GM12878 (cell line): ENCODE measurements around the gene USP5. TPM values are rescaled to one million over a fixed set of nuclear protein-coding genes. Genes with fewer than 3 reads are reported as not detected.

ENCODE experiments used
- ATAC-seq: fragments of 200-7000 bp; cut with Tn5 transposase; 3 replicates; pipeline ENCODE4 v1.9.1; 2020; ENCODE audit warnings: mild to moderate bottlenecking, moderate library complexity
- BruUV-seq: library from RNA; stranded (reverse); fragments of 400-500 nt; replicated peaks from 2 replicates; lab custom pipeline; 2021; lab: Mats Ljungman, UMichigan
- CTCF ChIA-PET: fragments of 300-600 bp; sonication (Branson Sonifier 250); formaldehyde crosslinking; extraction: SDS; loops from one replicate; lab custom pipeline; 2021; ENCODE audit warnings: inconsistent platforms; lab: Yijun Ruan, JAX
- POLR2A ChIA-PET: fragments of 350-600 bp; formaldehyde crosslinking; extraction: SDS; loops from one replicate; lab custom pipeline; 2021; ENCODE audit warnings: inconsistent platforms; lab: Charles Lee
- RAD21 ChIA-PET: fragments of 300-600 bp; sonication (Branson Sonifier 250); formaldehyde crosslinking; loops from one replicate; lab custom pipeline; 2023; ENCODE audit warnings: antibody characterized with exemption; ENCODE audit not compliant: unreplicated experiment; lab: Charles Lee
- SMC1A ChIA-PET: fragments of 300-600 bp; sonication (Branson Sonifier 250); formaldehyde crosslinking; loops from one replicate; lab custom pipeline; 2023; ENCODE audit not compliant: unreplicated experiment, uncharacterized antibody; lab: Charles Lee
- DNase-seq: peaks from one replicate; pipeline ENCODE4 v3.0.0-alpha.2; 2011; ENCODE audit warnings: low read depth, low spot score
- FAIRE-seq: peaks from 3 replicates; lab custom pipeline; 2011; peaks lifted over from hg19 to GRCh38; lab: Jason Lieb, UNC
- H2AFZ ChIP-seq: 2 replicates; pipeline ENCODE4 v1.6.0; 2011; ENCODE audit warnings: low read depth, low read length, control low read depth; ENCODE audit not compliant: control insufficient read depth
- H3K27ac ChIP-seq: 2 replicates; pipeline ENCODE4 v1.5.1; 2011; ENCODE audit warnings: control low read depth; ENCODE audit not compliant: control insufficient read depth, insufficient read depth
- H3K27me3 ChIP-seq, 2 experiments: replicated peaks in 1 of 2; 2 replicates each; pipeline versions ENCODE4 v1.6.0 to v1.6.1; 2011; ENCODE audit warnings: low read length in 1 of 2; ENCODE audit not compliant: control insufficient read depth in 2 of 2, insufficient read depth in 2 of 2
- H3K36me3 ChIP-seq, 2 experiments: 2 replicates each; pipeline ENCODE4 v1.5.1; 2011; ENCODE audit warnings: low read length in 1 of 2; ENCODE audit not compliant: control insufficient read depth in 2 of 2, insufficient read depth in 2 of 2
- H3K4me1 ChIP-seq: 2 replicates; pipeline ENCODE4 v1.6.1; 2011; ENCODE audit warnings: mild to moderate bottlenecking, low read length, moderate library complexity, mixed read lengths; ENCODE audit not compliant: control insufficient read depth, insufficient read depth
- H3K4me2 ChIP-seq: 2 replicates; pipeline ENCODE4 v1.6.0; 2011; ENCODE audit warnings: control low read depth; ENCODE audit not compliant: control insufficient read depth, insufficient read depth
- H3K4me3 ChIP-seq: fragments of 200-600 bp; sonication (generic); 2 replicates; pipeline ENCODE4 v1.5.1; 2016
- H3K79me2 ChIP-seq: 2 replicates; pipeline ENCODE4 v1.6.0; 2011; ENCODE audit warnings: low read length; ENCODE audit not compliant: control insufficient read depth, insufficient read depth
- H3K9ac ChIP-seq: 2 replicates; pipeline ENCODE4 v1.8.0; 2011; ENCODE audit warnings: low read length, control low read depth, mixed read lengths; ENCODE audit not compliant: control insufficient read depth, insufficient read depth
- H3K9me3 ChIP-seq: replicated peaks from 3 replicates; pipeline ENCODE4 v1.5.1; 2011; ENCODE audit warnings: mild to moderate bottlenecking, low read length; ENCODE audit not compliant: control insufficient read depth, insufficient read depth
- H4K20me1 ChIP-seq: 2 replicates; pipeline ENCODE4 v1.6.0; 2011; ENCODE audit not compliant: control insufficient read depth, insufficient read depth
- BHLHE40 ChIP-seq, 2 experiments: fragments of 450-650 bp in 1 of 2; IDR thresholded peaks; 2 replicates each; pipeline ENCODE4 v1.6.1; 2011 to 2017; ENCODE audit warnings: low read depth in 2 of 2, borderline replicate concordance in 1 of 2, improper control_type of control experiment in 1 of 2, low read length in 1 of 2, mild to moderate bottlenecking in 1 of 2
- CBX5 ChIP-seq: sonication (generic); IDR thresholded peaks from 2 replicates; pipeline ENCODE4 v1.6.1; 2016; ENCODE audit warnings: low read depth, moderate library complexity, mild to moderate bottlenecking, inconsistent platforms
- FOS ChIP-seq: IDR thresholded peaks from 3 replicates; pipeline ENCODE4 v1.6.1; 2011; ENCODE audit warnings: borderline replicate concordance; ENCODE audit not compliant: insufficient read length; ENCODE audit errors: extremely low read depth
- FOXK2 ChIP-seq: fragments of 450-650 bp; IDR thresholded peaks from 2 replicates; pipeline ENCODE4 v1.6.1; 2017; ENCODE audit warnings: mild to moderate bottlenecking, moderate library complexity
- KAT2A ChIP-seq: conservative IDR thresholded peaks from 2 replicates; pipeline ENCODE4 v1.6.1; 2011; ENCODE audit warnings: low read depth, low read length; ENCODE audit not compliant: control insufficient read depth
- KLF5 ChIP-seq: fragments of 450-650 bp; IDR thresholded peaks from 2 replicates; pipeline ENCODE4 v1.6.1; 2014; ENCODE audit warnings: mild to moderate bottlenecking; ENCODE audit not compliant: partially characterized antibody
- NBN ChIP-seq: fragments of 450-650 bp; IDR thresholded peaks from 2 replicates; pipeline ENCODE4 v1.6.1; 2016
- POLR2AphosphoS2 ChIP-seq: IDR thresholded peaks from 2 replicates; pipeline ENCODE4 v1.6.1; 2011; ENCODE audit warnings: low read depth, mild to moderate bottlenecking, low read length, improper control_type of control experiment, moderate library complexity
- RBBP5 ChIP-seq: fragments of 200-600 bp; sonication (generic); conservative IDR thresholded peaks from 2 replicates; pipeline ENCODE4 v1.6.1; 2016
- RUNX3 ChIP-seq: IDR thresholded peaks from 2 replicates; pipeline ENCODE4 v1.6.1; 2012; ENCODE audit warnings: low read length, inconsistent platforms
- SMAD5 ChIP-seq: IDR thresholded peaks from 2 replicates; pipeline ENCODE4 v1.6.1; 2016; ENCODE audit warnings: antibody characterized with exemption, low read depth
- TBL1XR1 ChIP-seq: IDR thresholded peaks from 2 replicates; pipeline ENCODE4 v1.6.1; 2012; ENCODE audit warnings: low read depth, low read length, improper control_type of control experiment
- WGBS: methylation state at CpG from one replicate; pipeline ENCODE4 v1.1.6; 2016; ENCODE audit warnings: low lambda C conversion rate; ENCODE audit not compliant: insufficient replicate concordance, insufficient coverage; ENCODE audit errors: missing lambda C conversion rate; 5-methylcytosine and 5-hydroxymethylcytosine counted together
- in situ Hi-C: fragments of 300-500 bp; cut with MboI; formaldehyde crosslinking; loops from 9 replicates; pipeline ENCODE4 v1.14.3; 2018; ENCODE audit warnings: mixed read lengths
- intact Hi-C: fragments of 100-400 bp; cut with micrococcal nuclease; formaldehyde crosslinking; loops from one replicate; pipeline ENCODE4 v1.14.2; 2022; ENCODE audit not compliant: unreplicated experiment
- polyA plus RNA-seq, 11 experiments: library from polyadenylated mRNA; depleted of rRNA in 4 of 11; unstranded in 6 of 11; stranded (reverse) in 5 of 11; fragments of >200 nt; fragmentation: Nextera tagmentation in 4 of 11; fragmentation: Illumina TruSeq in 1 of 11; extraction: Ambion mirVana in 4 of 11; extraction: Trizol in 1 of 11; gene quantifications; 1 replicate in 1 of 11; 2 replicates in 10 of 11; pipeline versions ENCODE4 v1.2.1 to v1.2.3, GENCODE V29; 2011 to 2016; ENCODE audit warnings: inconsistent platforms in 2 of 11, missing spikeins in 2 of 11, low read depth in 1 of 11
- total RNA-seq, 4 experiments: library from RNA; depleted of rRNA in 3 of 4; stranded (reverse); fragments of >200 nt in 3 of 4; fragmentation: Illumina TruSeq in 1 of 4; extraction: Trizol in 1 of 4; gene quantifications; 2 replicates each; pipeline versions ENCODE4 v1.2.1 to v1.2.3, GENCODE V29; 2013 to 2021
- TF ChIP-seq, protein P1 (sequence below): IDR thresholded peaks from 2 replicates; pipeline ENCODE4 v1.6.1; 2011; ENCODE audit warnings: borderline replicate concordance, low read depth, mild to moderate bottlenecking, moderate library complexity, mixed read lengths, low read length; ENCODE audit not compliant: insufficient read depth; ENCODE audit errors: extremely low read length
- TF ChIP-seq, protein P2 (sequence below): IDR thresholded peaks from 2 replicates; pipeline ENCODE4 v1.6.1; 2012; ENCODE audit warnings: low read length, inconsistent platforms
- TF ChIP-seq, protein P3 (sequence below): fragments of 450-650 bp; IDR thresholded peaks from 2 replicates; pipeline ENCODE4 v1.6.1; 2017; ENCODE audit warnings: borderline replicate concordance
- TF ChIP-seq, protein P4 (sequence below): IDR thresholded peaks from 2 replicates; pipeline ENCODE4 v1.6.1; 2011; ENCODE audit warnings: low read depth, mild to moderate bottlenecking, low read length, moderate library complexity, borderline replicate concordance; ENCODE audit errors: extremely low read depth
- TF ChIP-seq, protein P5 (sequence below): IDR thresholded peaks from 2 replicates; pipeline ENCODE4 v1.6.1; 2012; ENCODE audit warnings: low read depth, low read length, improper control_type of control experiment

Gene USP5
- total and polyA plus RNA-seq, 10 of the 15 experiments (the other 5 are each of a cell fraction or from before 2014, with no cell fraction given), result 2.5 to 124 (median 74.6) TPM

DNA sequence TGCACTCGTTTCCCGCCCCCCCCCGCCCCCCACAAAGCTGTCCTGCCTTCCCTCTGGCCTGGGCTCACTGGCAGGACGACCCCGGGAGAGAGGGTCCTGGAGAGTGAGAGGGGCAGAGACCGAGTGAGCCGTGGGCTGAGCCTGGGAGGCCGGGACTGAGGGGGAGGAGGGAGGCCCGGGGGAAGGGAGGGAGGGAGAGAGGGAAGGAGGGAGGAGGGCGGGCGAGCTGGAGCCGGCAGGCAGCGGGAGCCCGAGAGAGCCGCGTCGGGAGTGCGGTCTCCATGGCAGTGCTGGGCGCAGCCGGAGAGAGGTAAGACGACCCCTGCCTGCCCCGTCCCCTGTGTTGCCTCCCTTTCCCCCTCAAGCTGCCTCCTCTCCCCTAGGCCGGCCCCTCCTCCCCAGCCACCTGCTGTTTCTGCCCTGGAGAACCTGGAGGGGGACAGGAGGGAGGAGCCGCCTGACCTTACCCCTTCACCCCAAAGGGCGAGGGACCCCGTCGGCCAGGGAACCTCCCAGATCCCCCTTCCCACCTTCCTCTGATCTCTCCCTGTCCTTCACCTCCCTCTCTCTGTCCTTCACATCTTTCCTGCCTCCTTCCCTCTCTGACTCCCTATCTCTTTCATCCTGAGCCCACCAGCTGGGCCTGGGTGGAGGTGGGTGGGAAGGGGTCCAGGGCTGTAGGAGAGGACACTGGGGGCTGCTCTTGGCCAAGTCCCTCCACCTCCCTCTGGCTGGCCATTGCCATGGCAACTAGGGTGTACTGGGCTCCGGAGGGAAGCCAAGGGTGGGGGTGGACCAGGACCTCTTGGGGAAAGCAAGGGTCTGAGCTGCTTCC lies 30.1 kb upstream of the USP5 start, which contains the start of gene GPR162:
Gene GPR162, plus strand, starts transcription at position 231 of the 835 bp plus-strand sequence. CDS start 2,078 bp downstream, outside the sequence.
- Histone ChIP-seq H3K4me2 (no peak within 1 kb of the TSS), H2AFZ (no peak within 1 kb of the TSS), H3K36me3 (no peaks in the 10 kb centered on the region), H3K9me3 (no peaks in the 10 kb centered on the region), H3K4me1 (no peaks in the 10 kb centered on the region; the same call in 1 of the 2 replicates), H3K27ac (no peak within 1 kb of the TSS), H3K4me3 (no peak within 1 kb of the TSS), H4K20me1 (no peaks in the 10 kb centered on the region), H3K27me3 (peaks cover 9 to 23% of the 10 kb centered on the region in 2 experiments), H3K79me2 (no peaks in the 10 kb centered on the region), H3K9ac (no peak within 1 kb of the TSS)
- no TSS peak for BruUV-seq
- WGBS, result 8% methylated on average over 11 of the region's 28 CpGs
- ATAC-seq, result no peak
- ChIA-PET CTCF (interaction anchor here (0.7 to 3.5 kb wide), 7 partner anchors 15 to 258 kb away, joined by 3 to 12 read pairs (median 4); partner anchors contain the start of gene MLF2), SMC1A (interaction anchor here (0.5 to 2.0 kb wide), 4 partner anchors 10 to 44 kb away, joined by 4 to 6 read pairs (median 4); no protein-coding TSS in a partner anchor), RAD21 (interaction anchor here (1.0 to 1.4 kb wide), 3 partner anchors 8 to 69 kb away, joined by 3 to 6 read pairs (median 5); partner anchors contain the start of gene MLF2), POLR2A (no interaction called here)
- in situ Hi-C loops, result no loop called here
- intact Hi-C loops, result no loop called here
- no peak for FAIRE-seq
- no peak for DNase-seq
- TF ChIP-seq BHLHE40 (IDR thresholded peaks at IDR 0.05; ENCODE audit: borderline replicate concordance in 1 of 2, low read depth in 2 of 2, low read length in 1 of 2) (no peak), TBL1XR1 (no peak), KLF5 (no peak), RBBP5 (no peak), SMAD5 (no peak), NBN (no peak), KAT2A (no peak), FOXK2 (no peak), RUNX3 (no peak), POLR2AphosphoS2 (no peak), CBX5 (no peak), FOS (no peak)
- TF ChIP-seq, protein P1, sequence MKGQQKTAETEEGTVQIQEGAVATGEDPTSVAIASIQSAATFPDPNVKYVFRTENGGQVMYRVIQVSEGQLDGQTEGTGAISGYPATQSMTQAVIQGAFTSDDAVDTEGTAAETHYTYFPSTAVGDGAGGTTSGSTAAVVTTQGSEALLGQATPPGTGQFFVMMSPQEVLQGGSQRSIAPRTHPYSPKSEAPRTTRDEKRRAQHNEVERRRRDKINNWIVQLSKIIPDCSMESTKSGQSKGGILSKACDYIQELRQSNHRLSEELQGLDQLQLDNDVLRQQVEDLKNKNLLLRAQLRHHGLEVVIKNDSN, result no peak
- TF ChIP-seq, protein P2, sequence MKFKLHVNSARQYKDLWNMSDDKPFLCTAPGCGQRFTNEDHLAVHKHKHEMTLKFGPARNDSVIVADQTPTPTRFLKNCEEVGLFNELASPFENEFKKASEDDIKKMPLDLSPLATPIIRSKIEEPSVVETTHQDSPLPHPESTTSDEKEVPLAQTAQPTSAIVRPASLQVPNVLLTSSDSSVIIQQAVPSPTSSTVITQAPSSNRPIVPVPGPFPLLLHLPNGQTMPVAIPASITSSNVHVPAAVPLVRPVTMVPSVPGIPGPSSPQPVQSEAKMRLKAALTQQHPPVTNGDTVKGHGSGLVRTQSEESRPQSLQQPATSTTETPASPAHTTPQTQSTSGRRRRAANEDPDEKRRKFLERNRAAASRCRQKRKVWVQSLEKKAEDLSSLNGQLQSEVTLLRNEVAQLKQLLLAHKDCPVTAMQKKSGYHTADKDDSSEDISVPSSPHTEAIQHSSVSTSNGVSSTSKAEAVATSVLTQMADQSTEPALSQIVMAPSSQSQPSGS, result no peak
- TF ChIP-seq, protein P3, sequence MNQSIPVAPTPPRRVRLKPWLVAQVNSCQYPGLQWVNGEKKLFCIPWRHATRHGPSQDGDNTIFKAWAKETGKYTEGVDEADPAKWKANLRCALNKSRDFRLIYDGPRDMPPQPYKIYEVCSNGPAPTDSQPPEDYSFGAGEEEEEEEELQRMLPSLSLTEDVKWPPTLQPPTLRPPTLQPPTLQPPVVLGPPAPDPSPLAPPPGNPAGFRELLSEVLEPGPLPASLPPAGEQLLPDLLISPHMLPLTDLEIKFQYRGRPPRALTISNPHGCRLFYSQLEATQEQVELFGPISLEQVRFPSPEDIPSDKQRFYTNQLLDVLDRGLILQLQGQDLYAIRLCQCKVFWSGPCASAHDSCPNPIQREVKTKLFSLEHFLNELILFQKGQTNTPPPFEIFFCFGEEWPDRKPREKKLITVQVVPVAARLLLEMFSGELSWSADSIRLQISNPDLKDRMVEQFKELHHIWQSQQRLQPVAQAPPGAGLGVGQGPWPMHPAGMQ, result no peak
- TF ChIP-seq, protein P4, sequence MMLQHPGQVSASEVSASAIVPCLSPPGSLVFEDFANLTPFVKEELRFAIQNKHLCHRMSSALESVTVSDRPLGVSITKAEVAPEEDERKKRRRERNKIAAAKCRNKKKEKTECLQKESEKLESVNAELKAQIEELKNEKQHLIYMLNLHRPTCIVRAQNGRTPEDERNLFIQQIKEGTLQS, result no peak
- TF ChIP-seq, protein P5, sequence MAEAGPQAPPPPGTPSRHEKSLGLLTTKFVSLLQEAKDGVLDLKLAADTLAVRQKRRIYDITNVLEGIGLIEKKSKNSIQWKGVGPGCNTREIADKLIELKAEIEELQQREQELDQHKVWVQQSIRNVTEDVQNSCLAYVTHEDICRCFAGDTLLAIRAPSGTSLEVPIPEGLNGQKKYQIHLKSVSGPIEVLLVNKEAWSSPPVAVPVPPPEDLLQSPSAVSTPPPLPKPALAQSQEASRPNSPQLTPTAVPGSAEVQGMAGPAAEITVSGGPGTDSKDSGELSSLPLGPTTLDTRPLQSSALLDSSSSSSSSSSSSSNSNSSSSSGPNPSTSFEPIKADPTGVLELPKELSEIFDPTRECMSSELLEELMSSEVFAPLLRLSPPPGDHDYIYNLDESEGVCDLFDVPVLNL, result no peak
